Heart left ventricle (tissue), 16 donors: ENCODE measurements around the gene CAMKK2. TPM values are rescaled to one million over a fixed set of nuclear protein-coding genes. Genes with fewer than 3 reads are reported as not detected.
A peak's percentile ranks its signal among the peaks of the same experiment; 100 is the strongest.

Experiments used
- ATAC-seq, 4 donors: fragments of 200-7000 bp; cut with Tn5 transposase; one replicate each; pipeline ENCODE4 v1.9.1; 2020 to 2022; ENCODE audit warnings: moderate library complexity in 4 of 4, mild to moderate bottlenecking in 3 of 4, moderate number of reproducible peaks in 1 of 4
- DNase-seq, 5 donors: peaks; one replicate each; pipeline ENCODE4 v3.0.0-alpha.2; 2020
- H3K27ac ChIP-seq, 12 donors: fragments of 200-600 bp; sonication (generic) in 4 of 12; one replicate each; pipeline versions ENCODE4 v1.5.0 to v1.8.0; 2016 to 2022; ENCODE audit warnings: mild to moderate bottlenecking in 2 of 12
- H3K27me3 ChIP-seq, 9 donors: fragments of 200-600 bp; sonication (generic) in 2 of 9; one replicate each; pipeline versions ENCODE4 v1.5.1 to v1.8.0; 2016 to 2022; ENCODE audit warnings: mild to moderate bottlenecking in 3 of 9
- H3K36me3 ChIP-seq, 9 donors: fragments of 200-600 bp; sonication (generic) in 2 of 9; one replicate each; pipeline versions ENCODE4 v1.5.0 to v1.8.0; 2018 to 2022; ENCODE audit warnings: mild to moderate bottlenecking in 2 of 9
- H3K4me1 ChIP-seq, 12 donors: fragments of 200-600 bp; sonication (generic) in 4 of 12; one replicate each; pipeline versions ENCODE4 v1.5.0 to v1.8.0; 2016 to 2022; ENCODE audit warnings: mild to moderate bottlenecking in 3 of 12
- H3K4me3 ChIP-seq, 12 donors: fragments of 200-600 bp; sonication (generic) in 4 of 12; one replicate each; pipeline versions ENCODE4 v1.5.0 to v1.8.0; 2017 to 2022; ENCODE audit warnings: mild to moderate bottlenecking in 9 of 12, moderate library complexity in 4 of 12
- H3K9me3 ChIP-seq, 12 donors: fragments of 200-600 bp; sonication (generic) in 4 of 12; one replicate each; pipeline versions ENCODE4 v1.5.0 to v1.8.0; 2016 to 2022; ENCODE audit warnings: mild to moderate bottlenecking in 1 of 12
- CTCF ChIP-seq, 12 donors: fragments of 200-600 bp; sonication (generic) in 4 of 12; IDR thresholded peaks; one replicate each; pipeline versions ENCODE4 v1.5.0 to v1.8.0; 2018 to 2022; ENCODE audit warnings: antibody characterized with exemption in 12 of 12, mild to moderate bottlenecking in 5 of 12
- POLR2A ChIP-seq, 2 donors: fragments of 450-650 bp; IDR thresholded peaks; one replicate each; pipeline ENCODE4 v1.6.1; 2017; ENCODE audit warnings: antibody characterized with exemption in 2 of 2, mild to moderate bottlenecking in 2 of 2, moderate library complexity in 2 of 2
- WGBS, 4 donors: extraction: QIAGEN DNeasy Blood & Tissue Kit in 2 of 4; methylation state at CpG; one replicate each; pipeline versions ENCODE4 v1.1.5 to v1.1.7; 2013 to 2018; 5-methylcytosine and 5-hydroxymethylcytosine counted together
- intact Hi-C, 10 donors: fragments of 100-400 bp; cut with DNase I; formaldehyde crosslinking; loops; one replicate each; pipeline versions ENCODE4 v1.11.1 to v1.14.2; 2022
- long read RNA-seq, 3 donors: library from polyadenylated mRNA; unstranded; transcript quantifications; one replicate each; pipeline ENCODE4 v2.0.0, GENCODE V29; 2020 to 2021
- polyA plus RNA-seq, 2 donors: library from polyadenylated mRNA; stranded (reverse); fragments of 200-250 nt; gene quantifications; one replicate each; pipeline ENCODE4 v1.2.3, GENCODE V29; 2013
- total RNA-seq, 9 donors: library from RNA; depleted of rRNA in 2 of 9; stranded (reverse); fragments of >200 nt in 2 of 9; fragmentation: NEBNext Ultra II Directional in 3 of 9; extraction: Animal tissue kit (Norgen Biotek cat#: 25700) in 3 of 9; gene quantifications; one replicate each; pipeline versions ENCODE4 v1.1.0 to v1.2.4, GENCODE V29; 2016 to 2023
- donor health status: ischemic (EF 13 %, LVEDD 7.1; RV severe dilation, severe dysfunction).
- donor health status: healthy with polysubstance abuse.
- donor health status: DM: no; HTN: yes; CAD: no.
- donor health status: DM: no; HTN: no; CAD: no.
- donor health status: ischemic (EF 25% LVEDD 6.9; RV normal size, moderate dysfunction).
- donor health status: ischemic (EF 25% LVEDD 5.7; RV mildly dilated, moderate dysfunction).
- donor health status: healthy.
- donor health status: DM: yes; HTN: yes; CAD: no.
- donor health status: ischemic (EF 35%, LVEDD 5.7; RV mildly dilated, moderate dysfunction).
- donor health status: nonischemic (EF 11% LVEDD 7.7; RV severe dilation, severe dysfunction).
- donor health status: DM: yes; HTN: yes; CAD: no.
- donor health status: PGD.
- donor health status: ischemic (EF 29% LVEDD 5.4; RV normal size, mild dysfunction).
- donor health status: nonischemic (EF 23%, LVEDD 6.1; RV moderate dilation, normal function).

The CAMKK2 gene
- 10 to 100 TPM; 12.5 to 28.2 (median 16.0) TPM for total RNA-seq
- polyA plus RNA-seq = 10 to 100 TPM in 1 of 2 donors, 1 to 10 TPM in 1; 7.4 to 19.5 TPM
- long read RNA-seq, donor 1, partial matches to known transcripts = 7 of 23 reads
- long read RNA-seq, donor 1, other reads (novel, unspliced or antisense) = 8 of 23 reads
- long read RNA-seq, donor 2, transcript CAMKK2-207 (17 exons, 2,116 nt) = major isoform, 12 of 59 reads
- long read RNA-seq, donor 2, transcript CAMKK2-208 (16 exons, 2,006 nt) = minor isoform, 9 of 59 reads
- long read RNA-seq, donor 2, partial matches to known transcripts = 20 of 59 reads
- long read RNA-seq, donor 2, other reads (novel, unspliced or antisense) = 18 of 59 reads
- long read RNA-seq, donor 3, transcript CAMKK2-208 (16 exons, 2,006 nt) = major isoform, 9 of 19 reads
- long read RNA-seq, donor 3, partial matches to known transcripts = 4 of 19 reads
- long read RNA-seq, donor 3, other reads (novel, unspliced or antisense) = 4 of 19 reads

- Histone ChIP-seq H3K4me3 (peak within 1 kb of the TSS; percentile 77 to 100 (median 97)), H3K4me1 (peaks cover 0 to 52% (median 27%) of the 10 kb centered on the region in 12 donors), H3K27me3 (no peaks in the 10 kb centered on the region), H3K27ac (peak within 1 kb of the TSS; percentile 58 to 95 (median 86)), H3K36me3 (peaks cover 0 to 11% (median 7%) of the 10 kb centered on the region in 9 donors), H3K9me3 (no peaks in the 10 kb centered on the region)
- DNase-seq = peak; percentile 85 to 94 (median 88)
- 0 to 1% (median 0%) methylated on average over 55 to 104 of the region's 104 CpGs for WGBS, 4 donors
- peak; percentile 73 to 97 (median 94) for ATAC-seq
- TF ChIP-seq POLR2A (IDR thresholded peaks at IDR 0.05) (peak in 1 of 2 donors; percentile 59), CTCF (IDR thresholded peaks at IDR 0.05) (peak in 7 of 12 donors; percentile 13 to 47 (median 26))
- intact Hi-C loops = no loop called here
Observed at GRCh38 chr12:121296618-121297434, at the start of gene CAMKK2. Gene CAMKK2 (minus strand): TSS chr12:121296709. CDS start chr12:121274526, 22,183 bp downstream.

GRCh38 chr12:121345151-121345815 is 48.8 kb upstream of the CAMKK2 start:
- H3K9me3 ChIP-seq = no peaks in the 10 kb centered on the region
- DNase-seq (no peak), ATAC-seq (no peak)
- peaks cover 0 to 80% (median 73%) of the 10 kb centered on the region in 9 donors for H3K36me3 ChIP-seq
- no peak for TF ChIP-seq POLR2A (IDR thresholded peaks at IDR 0.05)
- no peak for TF ChIP-seq CTCF (IDR thresholded peaks at IDR 0.05)
- H3K27me3 ChIP-seq = no peaks in the 10 kb centered on the region
- 62 to 75% (median 69%) methylated on average over 4 of the region's 4 CpGs for WGBS, 4 donors
- H3K4me3 ChIP-seq = no peak overlapping the region
- H3K27ac ChIP-seq = no peak overlapping the region
- intact Hi-C loops = loop anchor here in 1 of 10 donors (5.0 kb wide), 1 partner anchor 52 kb away; no protein-coding TSS in a partner anchor
- H3K4me1 ChIP-seq = peaks cover 0 to 9% (median 2%) of the 10 kb centered on the region in 12 donors

GRCh38 chr12:121344506-121344905 is 48.0 kb upstream of the CAMKK2 start:
- H3K27ac ChIP-seq = no peak overlapping the region
- peaks cover 0 to under 1% (median 0%) of the 10 kb centered on the region in 12 donors for H3K4me1 ChIP-seq
- ATAC-seq (no peak), DNase-seq (no peak)
- no peaks in the 10 kb centered on the region for H3K27me3 ChIP-seq
- intact Hi-C loops = no loop called here
- H3K4me3 ChIP-seq = no peak overlapping the region
- WGBS, 4 donors = 86 to 94% (median 88%) methylated on average over 3 of the region's 3 CpGs
- H3K9me3 ChIP-seq = no peaks in the 10 kb centered on the region
- H3K36me3 ChIP-seq = peaks cover 0 to 88% (median 81%) of the 10 kb centered on the region in 9 donors
- TF ChIP-seq POLR2A (IDR thresholded peaks at IDR 0.05) = no peak

GRCh38 chr12:121337416-121337815 is 40.9 kb upstream of the CAMKK2 start:
- intact Hi-C loops = loop anchor here in 1 of 10 donors (10.0 kb wide), 1 partner anchor 347 kb away; no protein-coding TSS in a partner anchor
- Histone ChIP-seq H3K9me3 (no peaks in the 10 kb centered on the region), H3K27me3 (no peaks in the 10 kb centered on the region), H3K4me1 (peaks cover 0 to 4% (median 0%) of the 10 kb centered on the region in 12 donors), H3K4me3 (no peak overlapping the region), H3K27ac (no peak overlapping the region), H3K36me3 (peaks cover 0 to 98% (median 91%) of the 10 kb centered on the region in 9 donors)
- DNase-seq = no peak
- TF ChIP-seq CTCF (IDR thresholded peaks at IDR 0.05) = no peak
- no peak for TF ChIP-seq POLR2A (IDR thresholded peaks at IDR 0.05)
- no peak for ATAC-seq
- 96 to 99% (median 97%) methylated on average over 4 of the region's 4 CpGs for WGBS, 4 donors
